HG02970 (cell line): ENCODE data around the gene EPHA4.

Experiments used
- ATAC-seq: cut with Tn5 transposase; IDR thresholded peaks from one replicate; pipeline ENCODE4 v1.9.1; 2021; ENCODE audit warnings: mild to moderate bottlenecking, moderate library complexity, moderate number of reproducible peaks; ENCODE audit not compliant: unreplicated experiment, low FRiP score

Gene EPHA4

DNA sequence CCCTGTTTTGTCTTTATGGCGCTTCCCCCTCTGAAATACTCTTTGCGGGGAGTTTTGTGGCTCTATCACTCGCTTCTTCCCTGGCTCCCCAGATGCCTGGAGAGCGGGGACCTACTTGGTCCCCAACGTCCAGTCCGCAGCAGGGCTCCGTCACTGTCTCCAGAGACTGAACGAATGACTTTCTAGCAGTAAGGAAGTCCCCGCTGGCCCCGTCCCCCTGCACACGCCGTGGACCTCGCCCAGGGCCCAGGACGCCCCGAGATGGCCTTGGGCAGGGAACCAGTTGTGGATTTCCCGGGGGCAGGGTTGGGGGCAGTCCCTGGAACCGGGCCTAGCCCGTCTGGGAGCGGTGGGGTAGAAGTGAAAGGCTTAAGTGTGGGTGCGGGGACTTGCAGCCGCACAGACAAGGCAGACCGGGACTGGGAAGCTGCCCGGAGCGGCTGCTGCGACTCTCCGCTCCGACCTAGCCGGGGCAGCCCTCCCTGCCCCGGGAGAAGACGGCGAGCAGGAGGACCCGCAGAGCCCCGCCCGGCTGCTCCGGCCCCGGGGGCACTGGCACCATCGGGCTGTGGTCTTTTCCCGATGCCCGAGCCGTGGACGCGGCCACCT, 821 bp upstream of the EPHA4 start:
- peak; percentile 20 for ATAC-seq

DNA sequence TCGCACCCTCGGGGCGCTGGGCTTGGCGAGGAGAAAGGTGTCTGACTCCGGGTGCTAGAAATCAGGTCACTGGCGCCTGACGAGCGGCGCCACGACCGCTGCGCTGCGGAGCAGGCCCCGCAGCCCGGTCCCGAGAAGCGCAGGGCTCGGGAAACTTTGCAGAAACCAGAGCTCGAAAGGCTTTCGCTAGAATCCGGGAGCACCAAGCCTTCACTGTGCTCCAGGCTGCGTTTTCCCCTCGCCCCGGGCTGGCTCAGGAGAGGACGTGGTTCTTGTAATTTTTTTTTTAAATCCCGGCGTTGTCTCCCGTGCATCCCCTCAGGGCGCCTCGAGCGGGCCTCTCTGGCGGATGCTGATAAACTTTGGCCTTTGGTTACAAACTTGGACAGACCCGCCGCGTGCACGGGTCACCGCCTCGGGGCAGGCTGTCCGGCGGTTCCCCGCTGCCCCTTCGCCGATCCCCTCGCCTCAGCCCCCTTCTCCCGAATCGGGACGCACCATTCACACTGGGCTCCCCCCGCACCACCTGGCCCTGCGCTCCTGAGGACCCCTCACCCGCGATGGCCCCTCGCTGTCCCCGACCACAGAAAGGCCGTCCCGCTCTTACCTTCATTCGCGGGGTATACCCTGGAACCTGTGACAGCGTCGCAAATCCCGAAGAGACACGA, 419 bp downstream of the EPHA4 start:
- ATAC-seq, result peak; percentile 8

DNA sequence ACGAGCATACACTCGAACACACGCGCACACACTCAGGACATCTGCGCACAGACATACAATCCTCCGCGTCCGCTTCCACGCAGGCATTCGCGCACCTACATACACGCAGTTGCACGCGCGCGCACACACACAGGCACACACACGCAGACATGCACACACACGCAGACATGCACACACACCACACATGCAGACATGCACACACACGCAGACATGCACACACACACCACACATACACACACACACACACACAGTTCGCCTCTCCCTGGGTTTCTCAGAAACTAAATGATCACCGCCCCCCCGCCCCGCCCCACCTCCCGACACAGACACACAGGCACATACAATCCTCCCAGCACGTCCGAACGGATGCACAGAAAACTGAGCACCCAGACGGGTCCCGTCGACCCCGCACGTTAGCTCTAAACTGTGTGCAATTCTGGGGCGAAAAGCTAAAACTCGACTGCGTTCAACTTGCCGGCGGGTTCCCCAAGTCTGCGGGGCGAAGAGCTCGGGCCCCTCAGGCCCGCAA, 1.0 kb downstream of the EPHA4 start:
- ATAC-seq, result no peak

DNA sequence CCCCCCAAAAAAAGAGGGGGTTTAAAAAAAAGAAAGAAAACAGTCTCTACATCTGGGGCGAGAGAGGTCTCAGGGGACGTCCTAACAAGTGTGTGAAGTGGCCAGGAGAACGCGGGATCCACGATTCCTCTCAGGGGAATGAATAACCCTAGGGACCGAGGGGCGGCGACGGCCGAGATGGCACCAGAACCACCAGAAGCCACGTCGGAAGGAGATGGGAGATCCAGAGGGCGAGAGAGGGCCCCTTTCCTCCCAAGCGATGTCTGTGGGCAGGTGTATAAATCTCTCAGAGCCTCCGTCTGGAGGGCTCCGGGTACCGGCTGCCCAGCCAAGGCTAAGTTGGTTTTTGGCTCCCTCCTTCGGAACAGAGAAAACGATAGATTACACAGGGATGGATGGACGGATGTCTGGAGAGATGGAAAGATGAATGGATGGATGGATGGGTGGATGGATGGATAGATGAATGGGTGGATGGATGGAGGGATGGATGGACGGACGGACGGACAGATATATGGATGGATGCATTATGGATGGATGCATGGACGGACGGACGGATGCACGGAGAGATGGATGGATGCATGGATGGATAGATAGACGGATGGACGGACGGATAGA, 1.7 kb downstream of the EPHA4 start:
- no peak for ATAC-seq

DNA sequence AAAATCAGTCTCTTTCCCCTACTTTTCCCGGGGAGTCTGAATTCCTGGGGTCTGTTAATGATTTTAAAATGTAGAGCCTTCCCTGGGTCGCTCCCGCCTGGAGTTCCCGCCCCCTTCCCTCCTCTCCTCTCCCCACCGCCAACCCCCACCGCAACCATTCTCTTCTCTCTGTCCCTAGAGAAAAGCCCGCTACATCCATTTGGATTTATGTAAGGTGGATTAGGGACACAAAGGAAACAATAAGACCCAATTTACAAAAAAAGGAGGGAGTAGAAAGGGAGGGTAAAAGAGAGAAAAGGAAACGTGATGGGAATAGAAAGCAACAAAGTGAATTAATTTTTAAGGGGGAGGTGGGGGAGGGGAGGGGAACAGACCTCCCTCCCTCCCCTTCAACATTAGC, 2.2 kb downstream of the EPHA4 start:
- ATAC-seq, result no peak

DNA sequence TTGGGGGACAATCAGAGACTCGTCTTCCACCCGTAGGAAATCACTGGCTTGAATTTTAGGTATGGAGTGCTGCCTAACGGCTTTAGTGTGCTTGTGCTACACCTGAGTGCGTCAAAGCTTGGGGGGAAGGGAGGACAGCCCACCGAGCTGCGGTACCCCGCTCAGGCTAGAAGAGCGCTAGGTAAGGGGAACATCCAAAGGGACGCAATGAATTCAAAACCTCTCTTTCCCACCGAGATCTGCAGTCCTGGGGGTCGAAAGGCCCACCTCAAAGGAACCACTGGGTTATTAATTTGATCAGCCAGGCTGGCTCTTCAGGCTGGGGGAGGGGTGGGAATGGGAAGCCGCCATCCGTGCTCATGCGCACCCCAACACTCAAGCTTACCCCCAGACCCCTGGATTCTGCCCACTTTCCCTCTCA, 2.7 kb downstream of the EPHA4 start:
- no peak for ATAC-seq

DNA sequence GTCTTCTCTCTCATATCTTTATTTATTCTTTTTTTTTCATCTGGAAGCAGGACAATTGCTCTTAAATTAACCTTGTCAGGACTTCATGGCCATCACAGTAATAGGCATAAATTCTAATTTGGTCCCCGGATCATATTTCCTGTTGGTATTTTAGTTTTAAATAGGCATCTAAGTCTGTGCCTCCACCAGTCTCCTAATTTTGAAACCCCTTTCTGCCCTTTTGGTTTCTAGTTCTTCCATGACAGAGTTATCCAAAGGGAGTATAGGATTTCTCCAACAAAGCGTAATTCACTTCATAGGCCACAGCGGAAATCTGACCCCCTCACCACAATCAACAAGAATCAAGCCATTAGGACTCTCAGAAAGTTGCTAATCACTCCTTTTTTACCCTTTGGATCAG, 3.8 kb downstream of the EPHA4 start:
- no peak for ATAC-seq

DNA sequence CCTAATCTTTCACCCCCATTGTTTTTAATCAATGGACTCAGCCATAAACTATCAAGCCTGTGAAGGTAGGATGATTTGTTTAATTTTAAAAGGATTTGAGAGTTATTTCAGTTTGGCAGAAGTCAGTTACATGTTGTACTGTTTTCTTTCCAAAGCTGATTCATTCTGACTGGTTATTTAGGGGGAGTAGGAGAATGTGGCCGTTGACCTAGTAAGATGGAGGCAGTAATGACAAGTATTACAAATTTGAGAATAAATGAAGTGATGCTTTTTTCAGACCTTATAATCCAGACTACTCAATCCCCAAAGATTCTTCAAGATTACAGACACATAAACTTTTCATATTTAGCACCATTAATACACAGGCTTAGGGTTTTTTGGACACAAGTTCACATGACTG, 4.3 kb downstream of the EPHA4 start:
- ATAC-seq, result no peak

DNA sequence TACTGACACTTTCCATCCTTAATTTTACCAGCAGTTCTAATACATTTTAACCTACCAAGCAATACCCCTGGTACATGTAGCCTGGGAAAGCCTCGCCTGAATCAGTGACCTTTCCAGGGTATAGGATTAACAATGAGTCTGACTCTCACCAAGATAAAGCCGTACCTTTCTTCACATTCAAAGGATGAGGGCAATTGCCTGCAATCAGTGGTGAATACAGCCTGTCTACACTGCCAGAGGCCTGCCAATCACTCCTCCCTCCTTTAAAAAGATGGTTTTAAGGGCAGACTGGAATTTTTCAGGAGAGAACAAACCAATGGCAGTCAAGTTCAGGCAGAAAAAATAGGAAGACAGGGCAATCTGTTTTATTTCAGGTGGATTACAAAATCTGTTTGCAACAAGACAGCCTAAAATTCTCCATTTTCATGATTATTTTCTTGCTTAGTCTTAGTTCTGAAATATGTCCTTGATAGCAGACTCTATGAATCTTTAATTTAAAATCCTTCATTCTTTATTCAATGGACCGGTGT, 4.8 kb downstream of the EPHA4 start:
- ATAC-seq, result no peak

DNA sequence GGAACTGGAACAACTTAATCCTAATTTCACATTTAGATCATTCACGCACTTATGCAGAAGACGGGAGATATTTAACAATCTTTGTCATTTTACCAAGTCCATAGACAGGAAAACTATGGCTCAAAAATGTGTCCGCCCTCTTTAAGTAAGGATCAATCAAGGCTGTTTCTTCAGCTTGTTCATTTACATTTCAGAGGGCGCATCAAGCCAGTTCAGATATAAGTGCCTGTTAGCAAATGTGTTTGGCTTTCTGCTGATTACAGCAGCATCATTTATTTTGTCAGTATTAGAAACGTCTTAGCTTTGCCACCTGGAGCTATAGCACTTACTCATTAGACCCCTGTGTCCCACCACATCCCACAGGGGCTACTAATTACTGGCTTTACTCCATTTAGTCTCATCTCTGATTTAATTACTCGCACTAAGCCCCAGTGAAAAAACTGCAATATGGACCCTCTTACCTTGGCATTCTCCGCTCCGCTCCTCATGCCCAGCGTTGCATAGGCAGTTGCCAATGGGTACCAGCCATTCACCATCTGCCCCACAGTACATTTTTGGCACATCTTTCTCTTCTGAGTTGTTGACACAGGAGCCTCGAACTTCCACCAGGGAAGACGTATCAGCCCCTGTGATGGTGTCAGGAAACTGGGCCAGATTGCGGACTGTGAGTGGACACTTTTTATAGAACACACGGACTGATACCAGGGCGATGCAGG, 8.7 kb downstream of the EPHA4 start:
- ATAC-seq, result no peak

DNA sequence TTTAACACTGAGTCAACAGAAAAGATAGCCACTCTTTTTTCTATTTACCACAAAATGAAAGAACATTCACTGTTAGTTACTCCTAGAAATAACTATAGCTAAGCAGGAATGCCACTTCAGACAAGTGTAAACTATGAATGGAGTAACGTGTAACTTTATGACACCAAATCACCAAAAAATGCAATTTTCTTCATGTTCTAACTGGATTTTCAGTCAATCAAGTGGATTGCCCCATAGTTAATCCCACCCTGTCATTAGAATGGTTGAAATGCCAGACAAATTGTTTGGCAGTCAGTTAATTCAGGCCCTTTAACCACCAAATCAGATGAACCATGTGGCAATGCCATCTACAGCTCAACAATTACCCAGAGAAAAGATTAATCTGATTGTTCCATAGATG, 9.9 kb downstream of the EPHA4 start:
- ATAC-seq, result no peak

DNA sequence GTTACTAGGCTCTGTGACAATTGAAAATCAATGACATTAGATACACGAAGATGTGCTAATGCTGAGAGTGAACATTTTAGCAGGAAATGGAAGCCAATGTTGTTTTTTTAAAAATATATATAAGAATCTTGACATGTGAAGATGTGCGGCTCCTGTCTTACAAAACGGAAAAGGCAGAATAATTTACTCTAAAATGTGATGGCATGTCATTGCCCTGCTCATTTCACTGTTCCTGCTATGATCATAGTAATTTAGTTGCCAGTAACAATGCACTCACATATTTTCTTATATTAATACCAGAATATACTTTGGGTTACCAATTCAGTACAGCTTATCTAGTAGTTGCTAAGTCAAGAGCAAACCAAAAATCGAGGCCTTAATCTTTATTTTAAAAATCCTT, 10.3 kb downstream of the EPHA4 start:
- no peak for ATAC-seq

DNA sequence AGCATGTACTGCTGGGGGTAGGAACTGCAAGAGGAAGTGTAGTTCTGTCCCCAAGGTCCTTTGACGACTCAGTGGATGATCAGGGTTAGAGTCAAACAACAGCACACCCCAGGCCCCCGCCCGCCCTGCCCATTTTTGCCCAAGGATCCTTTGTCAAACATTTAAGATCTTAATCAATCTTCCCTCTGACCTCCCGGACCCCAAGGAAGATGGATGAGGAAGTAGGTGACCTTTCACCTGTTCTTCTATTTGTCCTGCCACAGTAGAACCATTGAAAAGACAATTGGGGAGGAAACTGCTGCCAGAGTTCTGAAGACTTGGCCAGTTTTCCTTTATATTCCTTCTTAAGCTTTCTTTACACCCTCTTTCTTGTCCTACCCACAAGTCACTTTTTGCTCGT, 12.1 kb downstream of the EPHA4 start:
- no peak for ATAC-seq

DNA sequence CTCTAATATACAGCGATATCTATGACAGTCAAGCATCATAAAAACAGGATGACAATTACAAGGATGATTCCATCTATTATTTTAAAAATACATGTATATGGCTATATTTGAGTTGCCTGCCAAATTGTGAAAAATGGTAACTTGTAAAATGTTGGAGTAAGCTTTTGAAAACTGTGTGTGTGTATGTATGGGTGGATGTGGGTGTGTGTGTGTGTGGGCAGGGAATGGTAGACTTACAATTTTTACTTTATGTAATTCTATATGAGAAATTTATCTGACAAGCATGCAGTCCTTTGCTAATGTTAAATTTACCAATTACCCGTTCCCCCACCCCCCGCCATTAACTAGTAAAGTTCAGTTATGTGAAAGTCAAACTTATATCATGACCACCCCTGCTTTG, 14.0 kb downstream of the EPHA4 start:
- no peak for ATAC-seq

DNA sequence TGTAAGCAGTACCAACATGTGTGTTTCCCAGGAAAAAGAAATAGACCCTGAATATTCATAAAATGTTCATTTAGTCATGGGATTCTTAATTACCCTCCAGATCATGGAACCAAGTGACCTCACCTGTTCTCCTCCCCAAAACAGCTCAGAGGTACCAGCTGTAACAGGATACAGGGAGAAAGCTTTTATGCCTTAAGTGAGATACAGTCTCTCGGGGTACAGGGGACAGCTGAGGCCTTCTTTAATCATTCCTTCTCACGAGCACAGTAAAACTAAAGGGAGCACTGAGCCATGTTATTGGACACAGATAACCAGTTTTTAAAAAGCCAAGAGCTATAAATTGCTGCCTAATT, 16.6 kb downstream of the EPHA4 start:
- ATAC-seq, result peak; percentile 30

DNA sequence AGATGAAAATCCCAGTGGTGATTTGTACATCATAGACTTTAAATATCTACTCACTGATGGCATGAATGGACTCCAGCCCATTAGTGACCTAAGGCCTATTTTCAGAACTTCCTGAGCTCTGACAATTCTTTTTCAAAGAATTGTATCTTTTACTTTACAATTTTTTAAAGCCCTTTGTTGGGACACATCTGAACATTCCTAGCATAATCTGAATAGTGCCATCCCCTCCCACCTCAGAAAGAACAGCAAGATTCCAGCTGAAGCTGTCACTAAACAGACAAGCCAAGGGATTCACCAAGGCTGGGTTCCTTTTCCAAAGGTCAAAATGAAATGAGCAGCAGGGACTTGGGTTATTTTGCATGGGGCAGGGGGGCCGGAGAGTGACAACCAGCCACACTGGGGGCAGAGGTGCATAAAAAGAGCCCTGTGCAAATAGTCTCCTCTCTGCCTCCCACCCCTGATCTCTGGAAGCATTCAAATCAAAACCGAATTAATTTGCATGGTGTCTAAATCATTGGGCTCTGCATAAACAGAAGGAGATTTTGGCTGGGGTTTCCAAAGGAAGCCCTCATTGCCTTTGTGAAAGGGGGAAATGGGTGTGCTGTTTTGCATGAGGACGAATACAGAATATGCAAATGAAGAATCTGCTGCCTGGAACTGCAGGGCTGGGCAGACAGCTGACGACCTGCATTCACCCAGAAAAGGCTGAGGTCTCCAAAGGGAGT, 17.2 kb downstream of the EPHA4 start:
- ATAC-seq, result peak; percentile 94

DNA sequence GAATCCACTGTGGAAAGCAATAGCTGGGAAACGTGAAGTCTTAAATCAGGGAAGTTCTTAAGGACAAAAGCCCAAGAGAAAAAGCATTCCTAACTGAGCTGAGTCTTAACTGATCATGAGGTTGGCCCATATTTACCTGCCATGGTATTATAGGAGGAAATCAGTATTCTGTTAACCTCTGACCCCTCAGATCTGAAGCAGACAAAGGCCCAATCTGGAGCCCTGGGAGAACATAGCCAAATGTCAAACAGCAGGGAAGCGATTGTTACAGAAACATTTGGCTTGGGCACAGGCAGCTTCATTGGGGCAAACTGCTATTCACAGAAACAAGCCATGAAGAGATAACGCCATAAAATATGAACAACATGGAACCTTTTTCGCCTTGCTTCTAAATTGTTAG, 18.8 kb downstream of the EPHA4 start:
- ATAC-seq, result no peak

DNA sequence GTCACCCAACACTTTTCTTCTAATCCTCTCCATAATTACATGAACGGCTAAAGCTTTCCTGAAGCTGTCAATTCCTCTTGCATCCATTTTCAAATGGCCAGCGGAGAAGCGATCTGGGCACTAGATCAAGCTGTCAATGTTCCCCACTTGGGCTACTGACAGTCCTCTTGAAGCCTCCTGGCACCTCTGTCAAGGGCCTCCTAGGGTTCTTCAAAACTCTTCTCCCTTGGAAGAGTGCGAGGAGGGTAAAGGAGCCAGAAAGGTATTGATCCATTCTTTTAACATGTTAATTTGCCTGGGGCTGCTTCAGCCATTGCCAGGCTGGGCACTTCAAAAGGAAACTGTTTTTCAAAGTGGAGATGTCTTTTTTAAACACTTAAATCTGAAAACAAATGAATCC, 19.8 kb downstream of the EPHA4 start:
- no peak for ATAC-seq

DNA sequence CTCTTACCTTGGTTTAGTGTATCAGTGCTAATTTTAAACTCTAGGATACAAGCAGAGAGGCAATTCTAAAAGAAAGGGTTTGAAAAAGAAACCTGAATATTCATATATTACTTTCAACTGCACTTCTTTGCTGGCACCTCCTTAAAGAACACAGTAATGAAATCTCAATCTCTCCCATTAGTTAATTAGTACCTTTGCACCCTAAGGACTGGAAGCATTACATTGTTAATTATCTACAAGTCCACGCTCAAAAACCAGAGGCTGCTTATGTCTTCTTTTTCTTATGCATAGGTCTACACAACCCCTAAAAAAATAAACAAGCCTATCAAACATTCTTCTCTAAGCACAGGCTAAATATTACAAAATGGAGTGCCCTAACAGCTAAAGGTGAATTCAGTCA, 20.2 kb downstream of the EPHA4 start:
- ATAC-seq, result no peak

DNA sequence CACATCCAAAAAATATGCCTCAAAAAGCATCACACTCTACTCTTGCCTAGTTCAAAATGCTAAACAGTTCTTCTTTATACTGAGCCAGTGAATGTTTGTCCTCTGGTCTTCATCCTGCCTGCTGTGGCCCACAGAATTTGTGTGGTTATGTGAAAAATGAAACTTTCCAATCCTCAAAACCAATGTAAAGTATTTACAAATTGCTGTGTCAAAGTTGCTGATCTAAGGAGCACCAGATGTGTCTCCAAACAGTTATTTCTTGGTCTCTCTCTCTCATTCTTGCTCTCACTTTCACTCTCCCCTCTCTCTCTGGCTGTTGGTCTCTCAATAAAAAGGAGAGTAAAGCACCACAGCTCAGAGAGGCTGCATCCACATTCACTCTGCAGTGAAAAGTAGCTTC, 23.0 kb downstream of the EPHA4 start:
- ATAC-seq, result peak; percentile 82
